Adrenal gland (tissue), 12 donors: ENCODE results near the gene SDC3. TPM values are rescaled to one million over a fixed set of nuclear protein-coding genes. Genes with fewer than 3 reads are reported as not detected.

Experiments
- DNase-seq, 7 donors: peaks; one replicate each; pipeline ENCODE4 v3.0.0-alpha.2; 2019 to 2020
- H3K27ac ChIP-seq, 5 donors: fragments of 200-600 bp; sonication (generic) in 4 of 5; 1 replicate in 3 of 5; 2 replicates in 2 of 5; pipeline versions ENCODE4 v1.5.1 to v1.8.0; 2016 to 2020; ENCODE audit warnings: mild to moderate bottlenecking in 1 of 5
- H3K27me3 ChIP-seq: fragments of 200-600 bp; 2 replicates; pipeline ENCODE4 v1.8.0; 2021
- H3K36me3 ChIP-seq, 2 donors: fragments of 200-600 bp; replicated peaks in 1 of 2; 1 replicate in 1 of 2; 2 replicates in 1 of 2; pipeline versions ENCODE4 v1.5.1 to v1.8.0; 2018 to 2022
- H3K4me1 ChIP-seq, 2 donors: fragments of 200-600 bp; replicated peaks in 1 of 2; 1 replicate in 1 of 2; 2 replicates in 1 of 2; pipeline versions ENCODE4 v1.5.1 to v1.8.0; 2018 to 2021
- H3K4me3 ChIP-seq, 4 donors: fragments of 200-600 bp; sonication (generic) in 3 of 4; one replicate each; pipeline ENCODE4 v1.5.1; 2016 to 2018
- H3K9me3 ChIP-seq, 3 donors: fragments of 200-600 bp; sonication (generic) in 1 of 3; replicated peaks in 1 of 3; 1 replicate in 2 of 3; 2 replicates in 1 of 3; pipeline versions ENCODE4 v1.5.1 to v1.8.0; 2016 to 2021
- POLR2A ChIP-seq, 2 donors: fragments of 450-650 bp; IDR thresholded peaks; one replicate each; pipeline ENCODE4 v1.6.1; 2017; ENCODE audit warnings: antibody characterized with exemption in 2 of 2, mild to moderate bottlenecking in 2 of 2, moderate library complexity in 1 of 2
- WGBS, 4 donors: extraction: QIAGEN DNeasy Blood & Tissue Kit in 2 of 4; methylation state at CpG; one replicate each; pipeline versions ENCODE4 v1.1.5 to v1.1.7; 2013 to 2017; 5-methylcytosine and 5-hydroxymethylcytosine counted together
- intact Hi-C, 2 donors: fragments of 100-400 bp; cut with DNase I; formaldehyde crosslinking; loops; one replicate each; pipeline versions ENCODE4 v1.14.1 to v1.15.0; 2022 to 2023
- polyA plus RNA-seq, 3 donors: library from polyadenylated mRNA; stranded (reverse); fragments of 200-250 nt in 2 of 3; fragments of 350-450 nt in 1 of 3; fragmentation: Illumina TruSeq in 1 of 3; extraction: RNeasy Lipid Tissue Mini Kit (QIAGEN cat#74804) in 1 of 3; gene quantifications; one replicate each; pipeline ENCODE4 v1.2.3, GENCODE V29; 2013 to 2014
- total RNA-seq, 9 donors: library from RNA; depleted of rRNA in 4 of 9; stranded (reverse); fragments of >200 nt in 4 of 9; fragments of 120-200 nt in 1 of 9; fragmentation: NEBNext Ultra II Directional in 1 of 9; extraction: Animal tissue kit (Norgen Biotek cat#: 25700) in 1 of 9; gene quantifications; one replicate each; pipeline versions ENCODE4 v1.1.0 to v1.2.4, GENCODE V29; 2013 to 2023
- TF ChIP-seq, protein P1 (sequence below), 6 experiments: fragments of 450-650 bp in 4 of 6; fragments of 200-600 bp in 2 of 6; sonication (generic) in 1 of 6; IDR thresholded peaks; 1 replicate in 5 of 6; 2 replicates in 1 of 6; pipeline versions ENCODE4 v1.5.1 to v1.8.0; 2016 to 2021; ENCODE audit warnings: antibody characterized with exemption in 6 of 6, mild to moderate bottlenecking in 2 of 6, moderate library complexity in 1 of 6
- donor health status: healthy with polysubstance abuse.
- donor health status: Bipolar disorder and iron deficiency.
- donor health status: DM: yes; HTN: yes; CAD: no.
- donor health status: DM: no; HTN: no; CAD: no.
- donor health status: DM: no; HTN: no; CAD: no.
- donor health status: DM: yes; HTN: yes; CAD: no.

The SDC3 gene
- total and polyA plus RNA-seq, 12 donors = 40.1 to 536 (median 188) TPM

DNA sequence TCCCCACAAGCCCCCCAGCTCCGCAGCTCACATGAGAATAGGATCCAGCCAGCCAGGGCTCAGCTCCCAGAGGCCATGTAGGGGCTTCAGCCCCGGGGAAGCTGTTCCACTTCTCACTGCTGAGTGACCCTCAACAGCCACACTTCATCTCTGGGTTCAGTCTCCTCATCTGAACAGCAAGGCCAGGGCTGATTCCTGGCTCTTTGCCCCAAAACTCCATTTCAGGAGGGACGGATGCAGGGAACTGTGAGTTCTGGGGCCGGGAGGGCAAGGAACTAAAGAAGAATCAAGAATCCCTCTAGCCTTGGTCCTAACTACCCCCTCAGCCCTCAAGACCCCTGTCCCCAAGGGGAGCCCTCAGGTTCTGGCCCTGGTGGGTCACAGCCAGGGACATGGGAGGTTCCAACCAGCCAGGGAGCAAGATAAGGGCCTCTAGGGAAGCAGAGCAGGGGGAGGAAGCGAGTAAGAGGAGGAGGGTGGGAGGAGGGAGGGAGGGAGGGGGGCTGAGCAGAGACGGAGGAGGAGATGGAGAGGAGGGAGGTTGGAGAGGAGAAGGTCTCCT lies 13.1 kb downstream of the SDC3 start:
- Histone ChIP-seq H3K36me3 (no peaks in the 10 kb centered on the region), H3K4me1 (peaks cover 36 to 43% of the 10 kb centered on the region in 2 donors), H3K4me3 (no peak overlapping the region), H3K27ac (peak overlapping the region; percentile 38 to 82 (median 62)), H3K27me3 (no peaks in the 10 kb centered on the region), H3K9me3 (no peaks in the 10 kb centered on the region)
- WGBS, 4 donors = 6 to 35% (median 26%) methylated on average over 2 to 6 of the region's 6 CpGs
- TF ChIP-seq POLR2A (IDR thresholded peaks at IDR 0.05) = no peak
- TF ChIP-seq, protein P1, sequence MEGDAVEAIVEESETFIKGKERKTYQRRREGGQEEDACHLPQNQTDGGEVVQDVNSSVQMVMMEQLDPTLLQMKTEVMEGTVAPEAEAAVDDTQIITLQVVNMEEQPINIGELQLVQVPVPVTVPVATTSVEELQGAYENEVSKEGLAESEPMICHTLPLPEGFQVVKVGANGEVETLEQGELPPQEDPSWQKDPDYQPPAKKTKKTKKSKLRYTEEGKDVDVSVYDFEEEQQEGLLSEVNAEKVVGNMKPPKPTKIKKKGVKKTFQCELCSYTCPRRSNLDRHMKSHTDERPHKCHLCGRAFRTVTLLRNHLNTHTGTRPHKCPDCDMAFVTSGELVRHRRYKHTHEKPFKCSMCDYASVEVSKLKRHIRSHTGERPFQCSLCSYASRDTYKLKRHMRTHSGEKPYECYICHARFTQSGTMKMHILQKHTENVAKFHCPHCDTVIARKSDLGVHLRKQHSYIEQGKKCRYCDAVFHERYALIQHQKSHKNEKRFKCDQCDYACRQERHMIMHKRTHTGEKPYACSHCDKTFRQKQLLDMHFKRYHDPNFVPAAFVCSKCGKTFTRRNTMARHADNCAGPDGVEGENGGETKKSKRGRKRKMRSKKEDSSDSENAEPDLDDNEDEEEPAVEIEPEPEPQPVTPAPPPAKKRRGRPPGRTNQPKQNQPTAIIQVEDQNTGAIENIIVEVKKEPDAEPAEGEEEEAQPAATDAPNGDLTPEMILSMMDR (IDR thresholded peaks at IDR 0.05) = no peak
- intact Hi-C loops = no loop called here
- peak in 2 of 7 donors; percentile 57 to 64 for DNase-seq

DNA sequence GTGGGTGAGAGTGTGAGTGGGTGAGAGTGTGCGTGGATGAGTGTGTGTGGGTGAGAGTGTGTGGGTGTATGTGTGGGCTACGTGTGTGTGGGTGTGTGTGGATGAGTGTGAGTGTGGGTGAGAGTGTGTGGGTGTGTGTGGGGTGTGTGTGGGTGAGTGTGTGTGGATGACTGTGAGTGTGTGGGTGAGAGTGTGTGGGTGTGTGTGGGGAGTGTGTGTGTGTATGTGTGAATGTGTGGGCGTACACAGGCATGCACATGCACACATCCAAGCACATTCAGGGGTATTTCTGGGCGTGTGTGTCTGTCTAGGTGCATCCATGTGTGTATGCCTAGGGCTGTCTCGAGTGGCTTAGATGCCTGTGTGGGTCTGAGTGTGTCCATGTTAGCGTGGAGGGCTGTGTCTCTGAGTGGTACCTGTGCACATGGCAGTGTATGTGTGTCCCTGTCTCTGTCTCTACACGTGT lies 14.0 kb downstream of the SDC3 start:
- WGBS, 4 donors = 48 to 66% (median 61%) methylated on average over 5 to 7 of the region's 7 CpGs
- Histone ChIP-seq H3K27ac (peak overlapping the region in 2 of 5 donors; percentile 78 to 82), H3K36me3 (no peaks in the 10 kb centered on the region), H3K4me3 (no peak overlapping the region), H3K9me3 (no peaks in the 10 kb centered on the region), H3K27me3 (no peaks in the 10 kb centered on the region), H3K4me1 (peaks cover 36 to 43% of the 10 kb centered on the region in 2 donors)
- no peak for DNase-seq
- TF ChIP-seq, protein P1 (IDR thresholded peaks at IDR 0.05) = no peak
- TF ChIP-seq POLR2A (IDR thresholded peaks at IDR 0.05) = no peak
- intact Hi-C loops = no loop called here

DNA sequence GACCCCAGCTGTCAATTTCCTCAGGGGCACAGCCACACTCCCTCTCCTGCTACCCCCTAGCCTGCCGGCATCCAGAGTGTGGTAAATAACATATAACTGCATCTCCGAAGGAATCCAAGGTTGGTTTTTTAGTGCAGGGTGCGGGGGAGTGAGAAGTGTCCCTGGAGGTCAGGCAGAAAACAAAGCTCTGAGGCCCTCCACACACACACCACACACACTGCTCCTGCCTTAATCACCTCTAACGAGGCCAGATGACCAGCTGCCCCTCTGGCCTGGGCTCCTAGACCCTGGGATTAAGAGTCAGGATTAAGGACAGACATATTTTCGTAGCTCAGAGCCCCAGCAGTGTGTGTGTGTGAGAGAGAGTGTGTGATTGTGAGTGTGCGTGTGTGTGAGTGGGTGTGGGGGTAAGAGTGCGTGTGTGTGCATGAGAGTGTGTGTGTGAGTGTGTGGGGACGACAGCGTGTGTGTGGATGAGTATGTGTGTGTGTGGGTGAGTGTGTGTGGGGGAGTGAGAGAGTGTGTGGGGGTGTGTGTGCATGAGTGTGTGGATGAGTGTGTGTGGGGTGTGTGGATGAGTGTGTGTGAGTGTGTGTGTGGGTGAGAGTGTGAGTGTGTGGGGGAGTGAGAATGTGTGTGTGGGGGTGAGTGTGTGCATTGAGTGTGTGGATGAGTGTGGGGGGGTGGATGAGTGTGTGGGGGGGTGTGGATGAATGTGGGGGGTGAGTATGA lies 14.6 kb downstream of the SDC3 start:
- intact Hi-C loops = no loop called here
- no peak for TF ChIP-seq POLR2A (IDR thresholded peaks at IDR 0.05)
- TF ChIP-seq, protein P1 (IDR thresholded peaks at IDR 0.05) = no peak
- Histone ChIP-seq H3K9me3 (no peaks in the 10 kb centered on the region), H3K27ac (peak overlapping the region in 3 of 5 donors; percentile 73 to 78 (median 78)), H3K4me3 (no peak overlapping the region), H3K4me1 (peaks cover 41 to 49% of the 10 kb centered on the region in 2 donors), H3K27me3 (no peaks in the 10 kb centered on the region), H3K36me3 (no peaks in the 10 kb centered on the region)
- peak in 2 of 7 donors; percentile 55 to 66 for DNase-seq
- WGBS, 4 donors = 45 to 59% (median 47%) methylated on average over 9 of the region's 9 CpGs

DNA sequence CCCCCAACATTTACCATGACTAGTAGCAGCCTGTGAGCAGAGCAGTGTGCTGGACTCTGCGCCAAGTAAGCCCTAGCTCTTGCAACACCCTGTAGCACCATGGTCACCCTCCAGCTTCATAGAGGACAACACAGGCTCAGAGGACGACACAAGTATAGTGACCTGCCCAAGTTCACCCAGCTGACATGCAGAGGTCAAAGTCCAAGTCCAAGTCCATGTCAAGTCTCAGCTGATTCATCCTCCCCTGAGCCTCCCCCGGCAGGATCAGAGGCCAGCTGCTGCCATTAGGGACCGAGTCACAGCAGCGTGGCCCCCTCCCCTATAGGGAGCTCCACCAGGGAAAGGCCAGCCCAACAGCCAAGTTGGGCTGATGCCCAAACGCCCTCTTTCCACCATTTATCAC lies 15.9 kb downstream of the SDC3 start:
- intact Hi-C loops = no loop called here
- H3K4me3 ChIP-seq = no peak overlapping the region
- H3K4me1 ChIP-seq = peaks cover 53 to 56% of the 10 kb centered on the region in 2 donors
- no peaks in the 10 kb centered on the region for H3K27me3 ChIP-seq
- peak overlapping the region in 4 of 5 donors; percentile 43 to 78 (median 76) for H3K27ac ChIP-seq
- H3K36me3 ChIP-seq = no peaks in the 10 kb centered on the region
- peak in 6 of 7 donors; percentile 75 to 87 (median 78) for DNase-seq
- TF ChIP-seq POLR2A (IDR thresholded peaks at IDR 0.05) = peak in 1 of 2 donors; percentile 33
- TF ChIP-seq, protein P1 (IDR thresholded peaks at IDR 0.05) = no peak
- WGBS, 4 donors = 25 to 51% (median 39%) methylated on average over 2 to 6 of the region's 6 CpGs
- no peaks in the 10 kb centered on the region for H3K9me3 ChIP-seq
